Immature natural killer cell (primary cell): ENCODE measurements around the gene AIF1L. TPM values are rescaled to one million over a fixed set of nuclear protein-coding genes. Genes with fewer than 3 reads are reported as not detected.
A peak's percentile ranks its signal among the peaks of the same experiment; 100 is the strongest.
"Not testable (repeated sequence)": the region's sequence is repeated elsewhere in the genome, so short reads cannot be mapped to it uniquely, and the experiment has no call there.

Source experiments
- DNase-seq, 3 donors: peaks; one replicate each; pipeline ENCODE4 v3.0.0; 2022; ENCODE audit warnings: mixed read lengths in 1 of 3
- H3K27ac Mint-ChIP-seq, 6 donors: one replicate each; pipeline ENCODE4 v1.8.0; 2020; ENCODE audit warnings: mixed read lengths in 6 of 6, mild to moderate bottlenecking in 5 of 6, inconsistent platforms in 4 of 6, moderate library complexity in 3 of 6
- H3K27me3 Mint-ChIP-seq, 3 donors: one replicate each; pipeline ENCODE4 v1.8.0; 2020 to 2021; ENCODE audit warnings: low read depth in 3 of 3, mild to moderate bottlenecking in 3 of 3, mixed read lengths in 3 of 3, moderate library complexity in 3 of 3, inconsistent platforms in 1 of 3
- H3K36me3 Mint-ChIP-seq, 3 donors: one replicate each; pipeline ENCODE4 v1.8.0; 2020; ENCODE audit warnings: mixed read lengths in 3 of 3, inconsistent platforms in 2 of 3, mild to moderate bottlenecking in 2 of 3
- H3K4me1 Mint-ChIP-seq, 2 donors: one replicate each; pipeline ENCODE4 v1.8.0; 2020; ENCODE audit warnings: inconsistent platforms in 2 of 2, mild to moderate bottlenecking in 2 of 2, mixed read lengths in 2 of 2, moderate library complexity in 1 of 2
- H3K4me3 Mint-ChIP-seq, 5 donors: one replicate each; pipeline ENCODE4 v1.8.0; 2020; ENCODE audit warnings: mild to moderate bottlenecking in 5 of 5, mixed read lengths in 5 of 5, inconsistent platforms in 3 of 5, moderate library complexity in 3 of 5
- H3K9me3 Mint-ChIP-seq, 6 donors: one replicate each; pipeline ENCODE4 v1.8.0; 2020; ENCODE audit warnings: mild to moderate bottlenecking in 6 of 6, mixed read lengths in 6 of 6, inconsistent platforms in 4 of 6, moderate library complexity in 3 of 6
- polyA plus RNA-seq, 3 donors: library from polyadenylated mRNA; unstranded; fragments of 300-500 nt; fragmentation: Illumina TruSeq; gene quantifications; one replicate each; pipeline ENCODE4 v1.2.3, GENCODE V29; 2021

AIF1L gene
- polyA plus RNA-seq, 3 donors from 2014 or later = not detected

DNA sequence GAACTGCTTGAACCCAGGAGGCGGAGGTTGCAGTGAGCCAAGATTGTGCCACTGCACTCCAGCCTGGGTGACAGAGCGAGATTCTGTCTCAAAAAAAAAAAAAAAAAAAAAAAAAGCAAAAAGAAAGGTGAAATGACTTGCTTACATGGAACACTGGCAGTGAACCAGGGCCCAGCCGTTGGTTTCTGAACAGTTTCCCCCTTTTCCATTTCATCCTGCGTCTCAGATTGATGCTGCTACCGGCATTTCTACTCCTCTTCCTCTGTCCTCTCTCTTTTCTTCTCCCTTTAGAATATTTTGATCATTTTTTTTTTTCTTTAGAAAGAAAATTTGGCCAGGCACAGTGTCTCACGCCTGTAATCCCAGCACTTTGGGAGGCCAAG, 19.0 kb downstream of the AIF1L start:
- not testable (repeated sequence) for H3K4me1 Mint-ChIP-seq, H3K4me3 Mint-ChIP-seq, H3K27ac Mint-ChIP-seq, H3K27me3 Mint-ChIP-seq, H3K36me3 Mint-ChIP-seq, DNase-seq, H3K9me3 Mint-ChIP-seq

DNA sequence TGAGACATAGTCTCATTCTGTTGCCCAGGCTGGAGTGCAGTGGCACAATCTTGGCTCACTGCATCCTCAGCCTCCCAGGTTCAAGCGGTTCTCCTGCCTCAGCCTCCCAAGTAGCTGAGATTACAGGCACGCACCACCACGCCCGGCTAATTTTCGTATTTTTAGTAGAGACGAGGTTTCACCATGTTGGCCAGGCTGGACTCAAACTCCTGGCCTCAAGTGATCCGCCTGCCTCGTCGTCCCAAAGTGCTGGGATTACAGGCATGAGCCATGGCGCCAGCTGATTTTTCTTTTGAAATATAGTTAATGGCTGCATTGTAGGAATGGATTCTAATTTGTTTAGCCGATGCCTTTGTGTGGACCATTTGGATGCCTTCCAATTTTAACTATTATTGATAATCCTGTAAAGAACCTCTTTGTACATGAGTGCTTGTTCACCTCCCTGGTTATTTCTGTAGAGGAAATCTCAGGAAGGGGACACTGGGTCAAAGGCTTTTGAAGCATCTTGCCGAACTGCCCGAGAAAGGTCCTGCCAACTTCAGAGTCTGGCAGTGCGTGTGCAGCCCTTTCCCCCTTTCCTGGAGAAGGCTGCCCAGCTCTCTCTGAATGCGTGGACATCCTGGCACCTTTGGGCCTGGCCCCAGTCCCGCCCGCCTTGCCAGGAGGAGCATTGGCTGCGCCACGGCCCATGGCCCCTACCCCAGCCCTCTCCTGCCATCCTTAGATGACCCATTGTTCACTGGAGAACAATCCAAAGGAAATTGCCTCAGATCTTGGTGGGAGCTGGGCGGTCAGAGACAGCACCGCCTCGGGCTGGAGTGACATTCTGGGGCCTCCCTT, 20.2 kb downstream of the AIF1L start:
- peaks cover 2 to 6% (median 3%) of the 10 kb centered on the region in 3 donors for H3K27me3 Mint-ChIP-seq
- no peak for DNase-seq
- H3K9me3 Mint-ChIP-seq = no peaks in the 10 kb centered on the region
- H3K4me1 Mint-ChIP-seq = no peaks in the 10 kb centered on the region
- no peaks in the 10 kb centered on the region for H3K36me3 Mint-ChIP-seq
- H3K4me3 Mint-ChIP-seq = no peak overlapping the region
- no peak overlapping the region for H3K27ac Mint-ChIP-seq

- H3K27me3 Mint-ChIP-seq = peaks cover 2 to 6% (median 3%) of the 10 kb centered on the region in 3 donors
- no peak for DNase-seq
- H3K4me1 Mint-ChIP-seq = no peaks in the 10 kb centered on the region
- no peaks in the 10 kb centered on the region for H3K9me3 Mint-ChIP-seq
- no peak overlapping the region for H3K27ac Mint-ChIP-seq
- no peaks in the 10 kb centered on the region for H3K36me3 Mint-ChIP-seq
- no peak overlapping the region for H3K4me3 Mint-ChIP-seq
These were observed 20.9 kb downstream of the AIF1L start for GRCh38 chr9:131117121-131117761.

DNA sequence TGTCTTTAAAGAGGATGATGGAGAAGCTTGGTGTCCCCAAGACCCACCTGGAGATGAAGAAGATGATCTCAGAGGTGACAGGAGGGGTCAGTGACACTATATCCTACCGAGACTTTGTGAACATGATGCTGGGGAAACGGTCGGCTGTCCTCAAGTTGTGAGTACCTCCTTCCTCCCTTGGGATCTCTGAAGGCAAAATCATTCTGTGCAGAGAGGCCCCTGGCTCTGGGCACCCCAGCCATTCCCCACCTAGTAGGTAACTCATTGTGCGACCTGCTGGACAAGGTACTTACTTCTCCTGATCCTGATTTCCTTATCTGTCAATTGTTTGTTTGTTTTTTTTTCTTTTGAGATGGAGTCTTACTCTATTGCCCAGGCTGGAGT, 21.4 kb downstream of the AIF1L start:
- Mint-ChIP-seq H3K4me3 (no peak overlapping the region), H3K36me3 (no peaks in the 10 kb centered on the region), H3K27ac (no peak overlapping the region), H3K9me3 (no peaks in the 10 kb centered on the region), H3K27me3 (peaks cover 2 to 6% (median 3%) of the 10 kb centered on the region in 3 donors), H3K4me1 (no peaks in the 10 kb centered on the region)
- DNase-seq = no peak

DNA sequence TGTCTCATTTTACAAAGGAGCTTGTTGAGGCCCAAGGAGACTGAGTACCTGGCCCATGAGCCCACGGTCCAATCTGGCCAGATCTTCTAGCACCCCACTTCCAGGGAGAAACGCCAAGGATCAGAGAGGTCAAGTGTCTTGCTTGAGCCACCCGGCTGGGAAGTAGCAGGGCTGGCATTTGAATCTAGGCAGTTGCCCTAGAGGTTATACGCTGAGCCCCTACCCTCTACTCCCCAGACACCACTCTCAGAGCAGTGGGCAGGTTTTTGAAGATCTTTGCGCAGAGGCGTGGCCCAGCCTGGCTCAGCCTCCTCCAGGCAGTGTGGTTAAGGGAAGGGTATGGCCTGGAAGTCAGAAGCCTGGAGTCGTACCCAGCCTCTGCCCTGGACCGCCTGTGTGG, 23.3 kb downstream of the AIF1L start:
- Mint-ChIP-seq H3K27ac (no peak overlapping the region), H3K36me3 (no peaks in the 10 kb centered on the region), H3K4me1 (no peaks in the 10 kb centered on the region), H3K4me3 (no peak overlapping the region), H3K9me3 (no peaks in the 10 kb centered on the region), H3K27me3 (peaks cover 2 to 4% (median 3%) of the 10 kb centered on the region in 3 donors)
- DNase-seq = no peak

DNA sequence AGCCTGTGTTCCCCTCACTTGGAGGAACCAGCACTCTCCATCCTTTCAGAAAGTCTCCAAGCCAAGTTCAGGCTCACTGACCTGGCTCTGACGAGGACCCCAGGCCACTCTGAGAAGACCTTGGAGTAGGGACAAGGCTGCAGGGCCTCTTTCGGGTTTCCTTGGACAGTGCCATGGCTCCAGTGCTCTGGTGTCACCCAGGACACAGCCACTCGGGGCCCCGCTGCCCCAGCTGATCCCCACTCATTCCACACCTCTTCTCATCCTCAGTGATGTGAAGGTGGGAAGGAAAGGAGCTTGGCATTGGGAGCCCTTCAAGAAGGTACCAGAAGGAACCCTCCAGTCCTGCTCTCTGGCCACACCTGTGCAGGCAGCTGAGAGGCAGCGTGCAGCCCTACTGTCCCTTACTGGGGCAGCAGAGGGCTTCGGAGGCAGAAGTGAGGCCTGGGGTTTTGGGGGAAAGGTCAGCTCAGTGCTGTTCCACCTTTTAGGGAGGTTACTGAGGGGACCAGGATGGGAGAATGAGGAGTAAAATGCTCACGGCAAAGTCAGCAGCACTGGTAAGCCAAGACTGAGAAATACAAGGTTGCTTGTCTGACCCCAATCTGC, 24.4 kb downstream of the AIF1L start:
- no peak overlapping the region for H3K4me3 Mint-ChIP-seq
- peaks cover 10% of the 10 kb centered on the region in 2 donors for H3K4me1 Mint-ChIP-seq
- H3K27me3 Mint-ChIP-seq = peaks cover 3 to 14% (median 10%) of the 10 kb centered on the region in 3 donors

DNA sequence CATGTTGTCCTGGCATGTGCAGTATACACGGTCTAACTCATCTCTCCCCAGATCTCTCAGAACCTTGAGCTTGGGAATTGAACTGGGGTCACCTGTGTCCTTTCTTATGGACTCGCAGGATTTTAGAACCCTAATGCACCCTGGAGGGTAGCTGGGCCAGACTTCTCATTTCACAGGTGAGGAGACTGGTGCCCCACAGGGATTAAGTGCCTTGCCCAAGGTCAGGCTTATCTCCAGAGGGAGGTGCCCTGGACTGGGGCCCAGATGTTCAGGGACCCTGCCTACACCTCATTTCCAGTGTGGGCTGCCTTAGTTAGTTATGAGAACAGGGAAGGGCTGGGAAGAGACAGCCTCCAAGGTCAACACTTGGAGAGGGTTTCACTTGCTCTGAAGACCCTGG, 25.0 kb downstream of the AIF1L start:
- Mint-ChIP-seq H3K27me3 (peaks cover 3 to 16% (median 15%) of the 10 kb centered on the region in 3 donors), H3K9me3 (no peaks in the 10 kb centered on the region), H3K27ac (no peak overlapping the region), H3K36me3 (no peaks in the 10 kb centered on the region), H3K4me3 (no peak overlapping the region), H3K4me1 (peaks cover 16 to 17% of the 10 kb centered on the region in 2 donors)
- no peak for DNase-seq

More for the DNA sequence above, 24.4 kb downstream of the AIF1L start:
- H3K9me3 Mint-ChIP-seq = no peaks in the 10 kb centered on the region
- DNase-seq = no peak
- H3K36me3 Mint-ChIP-seq = no peaks in the 10 kb centered on the region
- no peak overlapping the region for H3K27ac Mint-ChIP-seq

- Mint-ChIP-seq H3K4me3 (peak overlapping the region in 1 of 5 donors; percentile 15), H3K4me1 (peaks cover 21 to 22% of the 10 kb centered on the region in 2 donors), H3K27ac (peak overlapping the region in 1 of 6 donors; percentile 73), H3K27me3 (peaks cover 3 to 16% (median 13%) of the 10 kb centered on the region in 3 donors), H3K9me3 (no peaks in the 10 kb centered on the region), H3K36me3 (no peaks in the 10 kb centered on the region)
- no peak for DNase-seq
These were observed 25.8 kb downstream of the AIF1L start for GRCh38 chr9:131122158-131122557.

DNA sequence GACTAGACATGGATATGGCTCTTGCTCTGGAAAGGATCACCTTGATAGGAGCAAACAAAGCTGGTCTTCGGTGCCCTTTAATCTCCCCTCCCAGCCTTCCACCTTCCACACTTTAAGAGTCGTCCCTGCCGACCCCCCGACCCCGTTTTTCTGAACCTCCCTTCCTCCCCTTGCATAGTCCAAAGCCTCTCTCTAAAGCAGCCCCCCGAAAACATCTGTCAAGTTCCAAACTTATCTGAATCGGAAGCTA, 28.6 kb downstream of the AIF1L start:
- H3K27ac Mint-ChIP-seq = peak overlapping the region; percentile 96 to 99 (median 99)
- peaks cover 28 to 33% of the 10 kb centered on the region in 2 donors for H3K4me1 Mint-ChIP-seq
- peaks cover 3 to 20% (median 14%) of the 10 kb centered on the region in 3 donors for H3K36me3 Mint-ChIP-seq
- no peak for DNase-seq
- no peaks in the 10 kb centered on the region for H3K9me3 Mint-ChIP-seq
- peaks cover 0 to 14% (median 13%) of the 10 kb centered on the region in 3 donors for H3K27me3 Mint-ChIP-seq
- H3K4me3 Mint-ChIP-seq = peak overlapping the region; percentile 98 to 100 (median 99)

GRCh38 chr9:131125288-131126058, 29.1 kb downstream of the AIF1L start, which contains the start of gene NUP214:
NUP214 (plus strand) TSS chr9:131125586; CDS start chr9:131125705, 119 bp downstream.
- Mint-ChIP-seq H3K9me3 (no peaks in the 10 kb centered on the region), H3K36me3 (peaks cover 4 to 20% (median 15%) of the 10 kb centered on the region in 3 donors), H3K27me3 (peaks cover 0 to 14% (median 13%) of the 10 kb centered on the region in 3 donors), H3K27ac (peak within 1 kb of the TSS; percentile 96 to 99 (median 99)), H3K4me3 (peak within 1 kb of the TSS; percentile 98 to 100 (median 99)), H3K4me1 (peaks cover 28 to 33% of the 10 kb centered on the region in 2 donors)
- peak; percentile 99 for DNase-seq

- Mint-ChIP-seq H3K4me1 (peaks cover 28 to 33% of the 10 kb centered on the region in 2 donors), H3K4me3 (peak overlapping the region; percentile 98 to 100 (median 99)), H3K9me3 (no peaks in the 10 kb centered on the region), H3K27ac (peak overlapping the region; percentile 96 to 99 (median 99)), H3K36me3 (peaks cover 4 to 20% (median 17%) of the 10 kb centered on the region in 3 donors), H3K27me3 (peaks cover 0 to 14% (median 13%) of the 10 kb centered on the region in 3 donors)
- DNase-seq = no peak
These were observed 29.7 kb downstream of the AIF1L start for GRCh38 chr9:131126059-131126426.

DNA sequence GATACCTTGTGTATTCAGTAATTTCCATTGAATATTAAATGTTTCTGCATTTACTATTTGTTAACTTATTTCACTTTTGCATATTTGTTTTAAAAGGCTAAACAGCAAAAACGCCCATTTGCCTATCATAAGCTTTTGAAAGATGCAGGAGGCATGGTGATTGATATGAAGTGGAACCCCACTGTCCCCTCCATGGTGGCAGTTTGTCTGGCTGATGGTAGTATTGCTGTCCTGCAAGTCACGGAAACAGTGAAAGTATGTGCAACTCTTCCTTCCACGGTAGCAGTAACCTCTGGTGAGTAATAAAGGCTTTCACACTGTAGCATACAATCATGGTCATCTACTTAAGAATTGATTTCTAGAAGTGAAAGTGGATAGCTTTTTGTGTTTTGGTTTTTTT, 32.9 kb downstream of the AIF1L start:
- Mint-ChIP-seq H3K27ac (no peak overlapping the region), H3K27me3 (peaks cover 0 to 14% (median 13%) of the 10 kb centered on the region in 3 donors), H3K9me3 (no peaks in the 10 kb centered on the region), H3K4me3 (no peak overlapping the region), H3K4me1 (peaks cover 28 to 33% of the 10 kb centered on the region in 2 donors), H3K36me3 (peaks cover 17 to 33% (median 33%) of the 10 kb centered on the region in 3 donors)
- no peak for DNase-seq

- DNase-seq = no peak
- H3K27me3 Mint-ChIP-seq = no peaks in the 10 kb centered on the region
- no peaks in the 10 kb centered on the region for H3K4me1 Mint-ChIP-seq
- no peaks in the 10 kb centered on the region for H3K9me3 Mint-ChIP-seq
- H3K27ac Mint-ChIP-seq = no peak overlapping the region
- no peak overlapping the region for H3K4me3 Mint-ChIP-seq
- H3K36me3 Mint-ChIP-seq = peaks cover 39 to 69% (median 46%) of the 10 kb centered on the region in 3 donors
These were observed 42.3 kb downstream of the AIF1L start for GRCh38 chr9:131138676-131139075.
